Measurements from ENCODE around the gene ZBTB16. TPM values are rescaled to one million over a fixed set of nuclear protein-coding genes. Genes with fewer than 3 reads are reported as not detected.

ZBTB16 gene
- total and polyA plus RNA-seq, 11 donors = 15.3 to 130 (median 62.8) TPM

- intact Hi-C loops (cut with DNase I) = loop anchor here in 9 of 10 donors (5.0 to 10.0 kb wide), 8 partner anchors 34 to 481 kb away; partner anchors contain the start of genes C11orf71 (in 1 of the 9) and RBM7 (in 1 of the 9)
- WGBS, 4 donors = 73 to 82% (median 77%) methylated on average over 3 of the region's 3 CpGs
- no peak overlapping the region for H3K4me3 ChIP-seq
- H3K27ac ChIP-seq = no peak overlapping the region
- DNase-seq (no peak), ATAC-seq (no peak)
- TF ChIP-seq CTCF (IDR thresholded peaks at IDR 0.05) (no peak), POLR2A (IDR thresholded peaks at IDR 0.05) (no peak)
- no peaks in the 10 kb centered on the region for H3K36me3 ChIP-seq
- H3K4me1 ChIP-seq = peaks cover 0 to 28% (median 14%) of the 10 kb centered on the region in 12 donors
- no peaks in the 10 kb centered on the region for H3K9me3 ChIP-seq
- no peaks in the 10 kb centered on the region for H3K27me3 ChIP-seq
Measured at GRCh38 chr11:114283422-114283821, 223.9 kb downstream of the ZBTB16 start.

- TF ChIP-seq POLR2A (IDR thresholded peaks at IDR 0.05) (no peak), CTCF (IDR thresholded peaks at IDR 0.05) (no peak)
- Histone ChIP-seq H3K36me3 (no peaks in the 10 kb centered on the region), H3K27ac (peak overlapping the region in 2 of 12 donors; percentile 1 to 4), H3K4me3 (no peak overlapping the region), H3K4me1 (peaks cover 0 to 32% (median 14%) of the 10 kb centered on the region in 12 donors), H3K27me3 (no peaks in the 10 kb centered on the region), H3K9me3 (no peaks in the 10 kb centered on the region)
- intact Hi-C loops (cut with DNase I) = loop anchor here in 9 of 10 donors (5.0 to 10.0 kb wide), 8 partner anchors 33 to 481 kb away; partner anchors contain the start of genes C11orf71 (in 1 of the 9) and RBM7 (in 1 of the 9)
- peak in 2 of 4 donors; percentile 9 to 30 for ATAC-seq
- no peak for DNase-seq
- whole genome bisulfite sequencing, 4 donors = 18 to 40% (median 31%) methylated on average over 2 of the region's 2 CpGs
Measured at GRCh38 chr11:114284021-114284420, 224.5 kb downstream of the ZBTB16 start.

- no peaks in the 10 kb centered on the region for H3K27me3 ChIP-seq
- no peaks in the 10 kb centered on the region for H3K36me3 ChIP-seq
- WGBS, 4 donors = 94 to 96% (median 95%) methylated on average over 7 of the region's 7 CpGs
- H3K4me3 ChIP-seq = no peak overlapping the region
- intact Hi-C loops (cut with DNase I) = loop anchor here in 9 of 10 donors (5.0 to 10.0 kb wide), 8 partner anchors 32 to 480 kb away; partner anchors contain the start of genes C11orf71 (in 1 of the 9) and RBM7 (in 1 of the 9)
- H3K9me3 ChIP-seq = no peaks in the 10 kb centered on the region
- no peak for DNase-seq
- no peak for ATAC-seq
- H3K4me1 ChIP-seq = peaks cover 0 to 38% (median 14%) of the 10 kb centered on the region in 12 donors
- no peak for TF ChIP-seq POLR2A (IDR thresholded peaks at IDR 0.05)
- TF ChIP-seq CTCF (IDR thresholded peaks at IDR 0.05) = no peak
- H3K27ac ChIP-seq = no peak overlapping the region
Measured at GRCh38 chr11:114284914-114285313, 225.4 kb downstream of the ZBTB16 start.

- WGBS, 4 donors = 87 to 97% (median 90%) methylated on average over 3 of the region's 3 CpGs
- Histone ChIP-seq H3K4me3 (no peak overlapping the region), H3K27me3 (no peaks in the 10 kb centered on the region), H3K9me3 (no peaks in the 10 kb centered on the region), H3K27ac (no peak overlapping the region), H3K4me1 (peaks cover 0 to 32% (median 10%) of the 10 kb centered on the region in 12 donors), H3K36me3 (no peaks in the 10 kb centered on the region)
- intact Hi-C loops (cut with DNase I) = loop anchor here in 5 of 10 donors (10.0 kb wide), 4 partner anchors 59 to 479 kb away; partner anchors contain the start of genes C11orf71 (in 1 of the 5) and RBM7 (in 1 of the 5)
- no peak for TF ChIP-seq CTCF (IDR thresholded peaks at IDR 0.05)
- ATAC-seq = no peak
- DNase-seq = no peak
Measured at GRCh38 chr11:114285599-114285998, 226.1 kb downstream of the ZBTB16 start.

All from heart left ventricle (tissue), 16 donors.